ENCODE measurements around the gene DAGLB. TPM values are rescaled to one million over a fixed set of nuclear protein-coding genes. Genes with fewer than 3 reads are reported as not detected.

DAGLB gene
- polyA plus RNA-seq, 3 donors: 12.4 to 16.4 (median 14.7) TPM

DNA sequence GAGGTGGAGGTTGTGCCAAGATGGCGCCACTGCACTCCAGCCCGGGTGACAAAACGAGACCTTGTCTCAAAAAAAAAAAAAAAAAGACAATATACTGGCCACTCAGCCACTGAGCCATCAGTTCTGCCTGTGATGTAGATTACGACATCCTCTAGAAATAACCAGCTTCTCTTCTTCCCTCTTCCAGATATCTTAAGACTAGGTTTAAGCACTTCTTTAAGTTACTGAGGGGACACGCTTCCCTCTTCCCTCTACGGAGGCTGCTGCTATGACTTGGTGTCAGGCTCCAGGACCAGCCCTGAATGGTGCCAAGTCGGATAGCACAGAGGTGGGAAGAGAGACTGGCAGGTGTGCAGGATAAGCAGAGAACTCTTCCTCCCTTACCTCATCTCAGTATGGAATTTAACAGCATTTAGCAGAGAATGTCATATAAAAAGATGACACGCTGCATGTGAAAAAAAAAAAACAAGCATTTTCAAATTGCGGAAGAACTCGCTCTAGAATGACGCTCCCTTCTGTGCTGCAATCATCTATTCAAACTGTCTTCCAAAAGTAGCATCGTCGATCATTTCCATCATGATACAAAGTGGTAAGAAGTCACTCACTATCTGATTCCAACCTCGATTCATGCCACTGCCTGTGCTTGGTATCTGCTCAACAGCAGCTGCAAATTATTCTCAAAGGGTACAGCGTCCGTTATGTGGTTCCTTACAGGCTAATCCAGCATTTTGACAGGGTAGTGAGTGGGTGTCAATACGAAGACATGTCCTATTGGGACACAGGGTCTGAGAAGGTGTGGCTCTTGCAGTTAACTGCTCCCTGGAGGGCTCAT is 13.8 kb downstream of the DAGLB start:
- DNase-seq (ENCODE audit: low read depth in 3 of 3, low spot score in 2 of 3): no peak

GRCh38 chr7:6432781-6433180 is 15.0 kb downstream of the DAGLB start:
- DNase-seq (ENCODE audit: low read depth in 3 of 3, low spot score in 2 of 3): no peak

- DNase-seq (ENCODE audit: low read depth in 3 of 3, low spot score in 2 of 3): no peak
These were observed 16.8 kb downstream of the DAGLB start for GRCh38 chr7:6430974-6431373.

GRCh38 chr7:6430271-6430940 is 17.3 kb downstream of the DAGLB start:
- DNase-seq (ENCODE audit: low read depth in 3 of 3, low spot score in 2 of 3): no peak

GRCh38 chr7:6425948-6426347 is 21.8 kb downstream of the DAGLB start:
- no peak for DNase-seq (ENCODE audit: low read depth in 3 of 3, low spot score in 2 of 3)

DNA sequence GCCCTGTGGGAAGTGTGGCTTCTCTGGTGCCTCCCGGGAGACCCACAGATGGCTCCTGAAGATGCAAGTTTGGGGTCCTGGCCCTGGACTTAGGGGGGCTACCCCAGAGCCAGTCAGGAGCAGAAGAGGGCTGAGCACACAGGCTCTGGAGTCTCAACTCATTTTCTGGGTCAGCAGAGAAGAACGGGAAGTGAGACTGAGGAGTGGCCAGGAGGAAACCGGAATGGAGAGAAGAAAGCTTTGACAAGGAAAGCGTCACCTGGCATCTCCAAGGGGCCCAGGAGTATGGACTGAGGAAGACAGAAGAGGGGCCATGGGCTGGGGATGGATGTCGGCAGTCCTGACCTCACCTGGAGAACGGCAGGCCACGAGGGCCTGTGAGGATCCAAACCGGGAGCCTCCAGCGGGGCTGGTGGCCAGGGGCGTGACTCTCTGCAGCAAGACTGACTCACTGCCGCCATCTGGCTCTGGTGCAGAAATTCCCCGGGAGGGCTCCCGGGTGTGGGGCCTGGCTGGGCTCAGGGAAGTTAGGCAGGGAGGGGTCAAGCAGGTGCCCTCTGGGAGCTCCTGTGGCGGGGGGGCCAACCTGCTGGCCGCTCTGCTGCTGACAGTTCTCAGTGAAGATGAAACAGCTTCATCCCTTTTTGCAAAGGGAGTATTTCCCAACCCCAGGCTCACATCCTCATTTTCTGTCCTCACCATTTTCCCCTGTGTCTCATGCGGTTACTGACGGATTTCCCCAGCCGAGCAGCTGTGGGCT is 23.6 kb downstream of the DAGLB start:
- DNase-seq (ENCODE audit: low read depth in 3 of 3, low spot score in 2 of 3): no peak

DNA sequence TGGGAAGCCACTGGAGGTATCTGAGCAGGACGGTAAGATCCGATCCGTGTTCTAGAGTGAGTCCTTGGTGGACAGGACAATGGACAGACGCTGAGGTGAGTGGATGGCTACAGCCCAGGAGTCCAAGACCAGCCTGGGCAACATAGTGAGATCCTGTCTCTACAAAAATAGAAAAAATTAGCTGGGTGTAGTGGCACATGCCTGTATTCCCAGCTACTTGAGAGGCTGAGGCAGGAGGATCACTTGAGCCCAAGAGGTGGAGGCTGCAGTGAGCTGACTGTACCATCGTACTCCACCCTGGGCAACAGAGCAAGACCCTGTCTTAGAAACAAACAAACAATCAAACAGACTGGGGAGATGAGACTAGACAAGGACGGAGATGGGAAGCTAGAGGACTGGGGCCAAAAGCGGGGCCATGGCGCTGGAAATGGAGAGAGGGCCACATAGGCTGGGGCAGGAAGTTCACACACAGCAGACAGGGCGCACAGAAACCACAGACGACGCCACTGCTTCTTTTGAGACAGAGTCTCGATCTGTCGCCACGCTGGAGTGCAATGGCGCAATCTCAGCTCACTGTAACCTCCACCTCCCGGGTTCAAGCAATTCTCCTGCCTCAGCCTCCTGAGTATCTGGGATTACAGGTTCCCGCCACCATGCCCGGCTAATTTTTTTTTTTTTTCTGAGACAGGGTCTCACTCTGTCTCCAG is 24.7 kb downstream of the DAGLB start:
- no peak for DNase-seq (ENCODE audit: low read depth in 3 of 3, low spot score in 2 of 3)

GRCh38 chr7:6422095-6422494 is 25.7 kb downstream of the DAGLB start:
- DNase-seq (ENCODE audit: low read depth in 3 of 3, low spot score in 2 of 3): no peak

DNA sequence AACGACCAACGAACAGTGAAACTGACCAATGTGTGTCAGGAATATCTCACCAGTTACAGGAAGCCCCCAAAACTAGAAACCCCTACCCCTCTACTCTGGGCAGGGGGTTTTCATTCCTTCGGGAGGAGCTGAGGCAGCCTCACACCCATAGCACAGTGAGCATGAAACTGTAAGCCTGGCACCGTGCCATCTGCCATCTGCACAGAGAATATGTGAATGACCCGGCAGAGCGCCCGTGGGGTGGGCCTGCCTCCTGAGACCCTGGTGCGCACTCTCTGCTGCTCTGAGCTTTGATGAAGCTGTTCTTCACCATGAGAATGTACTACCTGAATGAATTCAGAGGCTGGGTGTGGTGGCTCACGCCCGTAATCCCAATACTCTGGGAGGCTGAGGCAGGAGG is 27.1 kb downstream of the DAGLB start:
- no peak for DNase-seq (ENCODE audit: low read depth in 3 of 3, low spot score in 2 of 3)

- DNase-seq (ENCODE audit: low read depth in 3 of 3, low spot score in 2 of 3): no peak
These were observed 28.4 kb downstream of the DAGLB start for GRCh38 chr7:6419310-6419773.

GRCh38 chr7:6417408-6417807 is 30.3 kb downstream of the DAGLB start:
- DNase-seq (ENCODE audit: low read depth in 3 of 3, low spot score in 2 of 3): no peak

GRCh38 chr7:6416516-6417145 is 31.1 kb downstream of the DAGLB start:
- no peak for DNase-seq (ENCODE audit: low read depth in 3 of 3, low spot score in 2 of 3)

- DNase-seq (ENCODE audit: low read depth in 3 of 3, low spot score in 2 of 3): no peak
These were observed 34.1 kb downstream of the DAGLB start for GRCh38 chr7:6413637-6414036.

GRCh38 chr7:6409944-6410693 is 37.6 kb downstream of the DAGLB start:
- no peak for DNase-seq (ENCODE audit: low read depth in 3 of 3, low spot score in 2 of 3)

GRCh38 chr7:6409091-6409490 is 38.7 kb downstream of the DAGLB start:
- DNase-seq (ENCODE audit: low read depth in 3 of 3, low spot score in 2 of 3): no peak

- no peak for DNase-seq (ENCODE audit: low read depth in 3 of 3, low spot score in 2 of 3)
These were observed 40.3 kb downstream of the DAGLB start for GRCh38 chr7:6407434-6407833.

GRCh38 chr7:6406121-6406520 is 41.6 kb downstream of the DAGLB start:
- no peak for DNase-seq (ENCODE audit: low read depth in 3 of 3, low spot score in 2 of 3)

DNA sequence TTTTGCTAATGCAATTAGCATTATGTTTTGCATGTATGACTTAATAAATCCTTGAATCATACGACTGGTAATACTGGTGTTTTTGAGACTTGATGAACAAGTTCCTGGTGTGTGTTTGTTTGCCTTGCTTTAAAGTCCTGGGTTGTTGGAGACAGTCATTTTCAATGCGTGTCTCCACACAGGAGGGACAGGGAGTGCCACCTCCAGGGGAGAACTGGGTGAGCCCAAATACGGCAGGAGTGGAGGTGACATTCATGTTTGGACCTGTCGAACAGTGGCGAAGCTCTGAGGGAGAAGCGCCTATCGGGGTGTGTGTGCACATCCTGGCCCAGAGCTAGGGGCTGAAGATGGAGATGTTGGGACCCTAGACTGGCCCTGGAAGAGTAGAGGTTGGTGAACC is 43.8 kb downstream of the DAGLB start:
- no peak for DNase-seq (ENCODE audit: low read depth in 3 of 3, low spot score in 2 of 3)

GRCh38 chr7:6402741-6403140 is 45.0 kb downstream of the DAGLB start:
- DNase-seq (ENCODE audit: low read depth in 3 of 3, low spot score in 2 of 3): no peak

- DNase-seq (ENCODE audit: low read depth in 3 of 3, low spot score in 2 of 3): no peak
These were observed 45.7 kb downstream of the DAGLB start for GRCh38 chr7:6402041-6402440.

Measured in right renal cortex interstitium (tissue), 3 donors.